WERI-Rb-1 (cell line): Measurements from ENCODE around the gene CDK17.

Experiments used
- DNase-seq: peaks from one replicate; pipeline ENCODE4 v3.0.0-alpha.2; 2020
- H3K27ac ChIP-seq: fragments of 250-450 bp; sonication (Bioruptor Pico); 2 replicates; pipeline ENCODE4 v1.5.1; 2020; ENCODE audit warnings: mild to moderate bottlenecking, moderate library complexity
- H3K27me3 ChIP-seq: fragments of 250-450 bp; sonication (Bioruptor Pico); 2 replicates; pipeline ENCODE4 v1.5.1; 2021; ENCODE audit warnings: mild to moderate bottlenecking, low read depth, moderate library complexity; ENCODE audit not compliant: insufficient read depth, severe bottlenecking
- H3K36me3 ChIP-seq: fragments of 250-450 bp; sonication (Bioruptor Pico); 2 replicates; pipeline ENCODE4 v1.5.1; 2020; ENCODE audit warnings: mild to moderate bottlenecking, moderate library complexity
- H3K4me3 ChIP-seq: 2 replicates; pipeline ENCODE4 v1.5.1; 2011; ENCODE audit warnings: low read depth, mild to moderate bottlenecking, control low read depth, low read length
- H3K9me3 ChIP-seq: fragments of 250-450 bp; sonication (Bioruptor Pico); 2 replicates; pipeline ENCODE4 v1.5.1; 2021; ENCODE audit warnings: mild to moderate bottlenecking, moderate library complexity; ENCODE audit not compliant: severe bottlenecking
- CTCF ChIP-seq: IDR thresholded peaks from 2 replicates; pipeline ENCODE4 v1.5.1; 2011; ENCODE audit warnings: low read depth, mild to moderate bottlenecking, control low read depth, inconsistent platforms, low read length

The CDK17 gene

GRCh38 chr12:96376865-96377264 is 23.4 kb downstream of the CDK17 start:
- H3K9me3 ChIP-seq = peaks cover 2% of the 10 kb centered on the region
- no peaks in the 10 kb centered on the region; the same call in 1 of the 2 replicates for H3K36me3 ChIP-seq
- H3K27me3 ChIP-seq = no peaks in the 10 kb centered on the region
- no peak overlapping the region for H3K27ac ChIP-seq
- TF ChIP-seq CTCF = no peak
- DNase-seq = no peak
- H3K4me3 ChIP-seq = no peak overlapping the region

GRCh38 chr12:96375841-96376604 is 24.2 kb downstream of the CDK17 start:
- no peak for DNase-seq
- no peaks in the 10 kb centered on the region; the same call in 1 of the 2 replicates for H3K36me3 ChIP-seq
- H3K27ac ChIP-seq = no peak overlapping the region
- no peak for TF ChIP-seq CTCF
- H3K9me3 ChIP-seq = peaks cover 2% of the 10 kb centered on the region
- H3K27me3 ChIP-seq = no peaks in the 10 kb centered on the region
- no peak overlapping the region for H3K4me3 ChIP-seq

- Histone ChIP-seq H3K27ac (no peak overlapping the region), H3K36me3 (no peaks in the 10 kb centered on the region; the same call in 1 of the 2 replicates), H3K27me3 (no peaks in the 10 kb centered on the region), H3K9me3 (peaks cover 2% of the 10 kb centered on the region), H3K4me3 (no peak overlapping the region)
- DNase-seq = no peak
- TF ChIP-seq CTCF = no peak
Observed at GRCh38 chr12:96375170-96375569, 25.1 kb downstream of the CDK17 start.

GRCh38 chr12:96371790-96372699 is 28.2 kb downstream of the CDK17 start:
- Histone ChIP-seq H3K27ac (no peak overlapping the region), H3K4me3 (no peak overlapping the region), H3K27me3 (no peaks in the 10 kb centered on the region), H3K9me3 (no peaks in the 10 kb centered on the region), H3K36me3 (no peaks in the 10 kb centered on the region)
- no peak for TF ChIP-seq CTCF
- no peak for DNase-seq

GRCh38 chr12:96371138-96371789 is 29.0 kb downstream of the CDK17 start:
- H3K27ac ChIP-seq = no peak overlapping the region
- TF ChIP-seq CTCF = no peak

More at GRCh38 chr12:96371138-96371789, 29.0 kb downstream of the CDK17 start:
- Histone ChIP-seq H3K4me3 (no peak overlapping the region), H3K36me3 (no peaks in the 10 kb centered on the region), H3K9me3 (no peaks in the 10 kb centered on the region), H3K27me3 (no peaks in the 10 kb centered on the region)
- DNase-seq = peak; percentile 44
